GM12878 (cell line): ENCODE results near the gene CARD9. TPM values are rescaled to one million over a fixed set of nuclear protein-coding genes. Genes with fewer than 3 reads are reported as not detected.

ENCODE experiments used
- BACH1 ChIP-seq: fragments of 450-650 bp; IDR thresholded peaks from 2 replicates; pipeline ENCODE4 v1.6.1; 2017; ENCODE audit warnings: mild to moderate bottlenecking, borderline replicate concordance
- CBX5 ChIP-seq: sonication (generic); IDR thresholded peaks from 2 replicates; pipeline ENCODE4 v1.6.1; 2016; ENCODE audit warnings: low read depth, moderate library complexity, mild to moderate bottlenecking, inconsistent platforms
- GATAD2B ChIP-seq: fragments of 450-650 bp; conservative IDR thresholded peaks from 2 replicates; pipeline ENCODE4 v1.6.1; 2017; ENCODE audit warnings: low read depth, mild to moderate bottlenecking, moderate library complexity
- IKZF2 ChIP-seq, 2 experiments: fragments of 450-650 bp; IDR thresholded peaks; 2 replicates each; pipeline ENCODE4 v1.6.1; 2017; ENCODE audit warnings: mild to moderate bottlenecking in 2 of 2, moderate library complexity in 2 of 2
- KAT2A ChIP-seq: conservative IDR thresholded peaks from 2 replicates; pipeline ENCODE4 v1.6.1; 2011; ENCODE audit warnings: low read depth, low read length; ENCODE audit not compliant: control insufficient read depth
- MYB ChIP-seq: fragments of 150-350 bp; IDR thresholded peaks from 2 replicates; pipeline ENCODE4 v1.6.1; 2014; ENCODE audit warnings: mild to moderate bottlenecking, low read depth, low read length, borderline replicate concordance
- NRF1 ChIP-seq: conservative IDR thresholded peaks from 2 replicates; pipeline ENCODE4 v1.6.1; 2011; ENCODE audit warnings: mild to moderate bottlenecking, low read depth, low read length, improper control_type of control experiment
- POLR2AphosphoS2 ChIP-seq: IDR thresholded peaks from 2 replicates; pipeline ENCODE4 v1.6.1; 2011; ENCODE audit warnings: low read depth, mild to moderate bottlenecking, low read length, improper control_type of control experiment, moderate library complexity
- POU2F2 ChIP-seq: IDR thresholded peaks from 3 replicates; pipeline ENCODE4 v1.6.1; 2011; ENCODE audit warnings: low read depth, mild to moderate bottlenecking, low read length, borderline replicate concordance
- STAT1 ChIP-seq: fragments of 450-650 bp; conservative IDR thresholded peaks from 2 replicates; pipeline ENCODE4 v1.6.1; 2014; ENCODE audit warnings: antibody characterized with exemption, mild to moderate bottlenecking
- TCF12 ChIP-seq: IDR thresholded peaks from 2 replicates; pipeline ENCODE4 v1.6.1; 2011; ENCODE audit warnings: low read depth, mild to moderate bottlenecking, low read length
- WRNIP1 ChIP-seq: IDR thresholded peaks from 2 replicates; pipeline ENCODE4 v1.6.1; 2011; ENCODE audit warnings: low read depth, low read length, improper control_type of control experiment, borderline replicate concordance
- ZNF24 ChIP-seq: fragments of 450-650 bp; IDR thresholded peaks from 2 replicates; pipeline ENCODE4 v1.6.1; 2017; ENCODE audit warnings: antibody characterized with exemption, mild to moderate bottlenecking
- ZNF622 ChIP-seq: fragments of 450-650 bp; IDR thresholded peaks from 2 replicates; pipeline ENCODE4 v1.6.1; 2017; ENCODE audit warnings: mild to moderate bottlenecking, inconsistent platforms
- polyA plus RNA-seq, 11 experiments: library from polyadenylated mRNA; depleted of rRNA in 4 of 11; unstranded in 6 of 11; stranded (reverse) in 5 of 11; fragments of >200 nt; fragmentation: Nextera tagmentation in 4 of 11; fragmentation: Illumina TruSeq in 1 of 11; extraction: Ambion mirVana in 4 of 11; extraction: Trizol in 1 of 11; gene quantifications; 1 replicate in 1 of 11; 2 replicates in 10 of 11; pipeline versions ENCODE4 v1.2.1 to v1.2.3, GENCODE V29; 2011 to 2016; ENCODE audit warnings: inconsistent platforms in 2 of 11, missing spikeins in 2 of 11, low read depth in 1 of 11
- total RNA-seq, 4 experiments: library from RNA; depleted of rRNA in 3 of 4; stranded (reverse); fragments of >200 nt in 3 of 4; fragmentation: Illumina TruSeq in 1 of 4; extraction: Trizol in 1 of 4; gene quantifications; 2 replicates each; pipeline versions ENCODE4 v1.2.1 to v1.2.3, GENCODE V29; 2013 to 2021
- TF ChIP-seq, protein P1 (sequence below): fragments of 450-650 bp; IDR thresholded peaks from 2 replicates; pipeline ENCODE4 v1.6.1; 2018; ENCODE audit warnings: borderline replicate concordance, mild to moderate bottlenecking; ENCODE audit not compliant: partially characterized antibody
- TF ChIP-seq, protein P2 (sequence below): fragments of 450-650 bp; IDR thresholded peaks from 2 replicates; pipeline ENCODE4 v1.6.1; 2017; ENCODE audit warnings: low read depth, mild to moderate bottlenecking, moderate library complexity
- TF ChIP-seq, protein P3 (sequence below): fragments of 450-650 bp; IDR thresholded peaks from 2 replicates; pipeline ENCODE4 v1.6.1; 2017; ENCODE audit warnings: antibody characterized with exemption, mild to moderate bottlenecking, moderate library complexity
- TF ChIP-seq, protein P4 (sequence below): fragments of 450-650 bp; IDR thresholded peaks from 2 replicates; pipeline ENCODE4 v1.6.1; 2017; ENCODE audit warnings: mild to moderate bottlenecking, moderate library complexity

The CARD9 gene
- total and polyA plus RNA-seq, 10 of the 15 experiments (the other 5 are each of a cell fraction or from before 2014, with no cell fraction given): 0.11 to 4.9 (median 1.8) TPM; not detected in 1

DNA sequence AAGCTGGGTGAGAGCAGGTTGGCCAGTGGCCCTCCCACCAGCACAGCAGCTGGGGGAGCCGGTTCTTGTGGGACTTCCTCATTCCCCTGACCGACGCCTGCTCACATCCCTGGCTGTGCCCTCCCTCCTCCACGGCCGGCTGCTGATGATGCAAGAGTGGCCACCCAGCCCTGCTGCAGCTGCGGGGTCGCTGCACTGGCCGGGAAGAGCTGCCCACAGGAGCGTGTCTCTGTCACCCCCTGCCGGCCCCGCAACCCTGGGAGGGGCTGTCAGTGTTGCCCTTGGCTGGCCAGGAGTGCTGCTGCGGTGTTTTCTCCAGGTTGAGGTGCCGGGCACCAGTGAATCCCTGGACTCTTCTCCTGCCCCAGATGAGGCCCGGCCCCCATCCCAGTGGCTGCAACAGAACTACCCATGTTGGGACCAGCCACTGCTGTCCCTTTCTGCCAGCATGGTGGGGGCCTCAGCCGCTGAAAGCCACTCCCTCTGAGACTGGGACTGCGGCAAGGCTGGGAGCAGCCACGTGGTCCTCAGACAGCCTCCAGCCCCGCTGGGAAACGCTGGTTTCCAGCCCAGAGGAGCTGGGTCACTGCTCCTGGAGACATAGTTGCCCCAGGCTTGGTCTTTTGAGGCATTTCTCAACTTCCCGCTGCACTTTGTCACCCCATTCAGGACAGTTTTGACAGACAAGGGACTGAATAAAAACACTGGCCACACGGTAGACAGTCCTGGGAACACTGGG lies 739 bp downstream of the CARD9 start (continued):
- TF ChIP-seq ZNF24 (no peak), WRNIP1 (no peak), IKZF2 (IDR thresholded peaks at IDR 0.05) (no peak; a peak in 1 of 4 replicates), CBX5 (no peak), GATAD2B (no peak), POLR2AphosphoS2 (no peak), TCF12 (no peak), STAT1 (no peak), NRF1 (no peak), BACH1 (no peak), ZNF622 (no peak), MYB (no peak), KAT2A (no peak), POU2F2 (no peak)
- TF ChIP-seq, protein P1, sequence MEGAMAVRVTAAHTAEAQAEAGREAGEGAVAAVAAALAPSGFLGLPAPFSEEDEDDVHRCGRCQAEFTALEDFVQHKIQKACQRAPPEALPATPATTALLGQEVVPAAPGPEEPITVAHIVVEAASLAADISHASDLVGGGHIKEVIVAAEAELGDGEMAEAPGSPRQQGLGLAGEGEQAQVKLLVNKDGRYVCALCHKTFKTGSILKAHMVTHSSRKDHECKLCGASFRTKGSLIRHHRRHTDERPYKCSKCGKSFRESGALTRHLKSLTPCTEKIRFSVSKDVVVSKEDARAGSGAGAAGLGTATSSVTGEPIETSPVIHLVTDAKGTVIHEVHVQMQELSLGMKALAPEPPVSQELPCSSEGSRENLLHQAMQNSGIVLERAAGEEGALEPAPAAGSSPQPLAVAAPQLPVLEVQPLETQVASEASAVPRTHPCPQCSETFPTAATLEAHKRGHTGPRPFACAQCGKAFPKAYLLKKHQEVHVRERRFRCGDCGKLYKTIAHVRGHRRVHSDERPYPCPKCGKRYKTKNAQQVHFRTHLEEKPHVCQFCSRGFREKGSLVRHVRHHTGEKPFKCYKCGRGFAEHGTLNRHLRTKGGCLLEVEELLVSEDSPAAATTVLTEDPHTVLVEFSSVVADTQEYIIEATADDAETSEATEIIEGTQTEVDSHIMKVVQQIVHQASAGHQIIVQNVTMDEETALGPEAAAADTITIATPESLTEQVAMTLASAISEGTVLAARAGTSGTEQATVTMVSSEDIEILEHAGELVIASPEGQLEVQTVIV: no peak
- TF ChIP-seq, protein P2, sequence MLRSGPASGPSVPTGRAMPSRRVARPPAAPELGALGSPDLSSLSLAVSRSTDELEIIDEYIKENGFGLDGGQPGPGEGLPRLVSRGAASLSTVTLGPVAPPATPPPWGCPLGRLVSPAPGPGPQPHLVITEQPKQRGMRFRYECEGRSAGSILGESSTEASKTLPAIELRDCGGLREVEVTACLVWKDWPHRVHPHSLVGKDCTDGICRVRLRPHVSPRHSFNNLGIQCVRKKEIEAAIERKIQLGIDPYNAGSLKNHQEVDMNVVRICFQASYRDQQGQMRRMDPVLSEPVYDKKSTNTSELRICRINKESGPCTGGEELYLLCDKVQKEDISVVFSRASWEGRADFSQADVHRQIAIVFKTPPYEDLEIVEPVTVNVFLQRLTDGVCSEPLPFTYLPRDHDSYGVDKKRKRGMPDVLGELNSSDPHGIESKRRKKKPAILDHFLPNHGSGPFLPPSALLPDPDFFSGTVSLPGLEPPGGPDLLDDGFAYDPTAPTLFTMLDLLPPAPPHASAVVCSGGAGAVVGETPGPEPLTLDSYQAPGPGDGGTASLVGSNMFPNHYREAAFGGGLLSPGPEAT: no peak
- TF ChIP-seq, protein P3, sequence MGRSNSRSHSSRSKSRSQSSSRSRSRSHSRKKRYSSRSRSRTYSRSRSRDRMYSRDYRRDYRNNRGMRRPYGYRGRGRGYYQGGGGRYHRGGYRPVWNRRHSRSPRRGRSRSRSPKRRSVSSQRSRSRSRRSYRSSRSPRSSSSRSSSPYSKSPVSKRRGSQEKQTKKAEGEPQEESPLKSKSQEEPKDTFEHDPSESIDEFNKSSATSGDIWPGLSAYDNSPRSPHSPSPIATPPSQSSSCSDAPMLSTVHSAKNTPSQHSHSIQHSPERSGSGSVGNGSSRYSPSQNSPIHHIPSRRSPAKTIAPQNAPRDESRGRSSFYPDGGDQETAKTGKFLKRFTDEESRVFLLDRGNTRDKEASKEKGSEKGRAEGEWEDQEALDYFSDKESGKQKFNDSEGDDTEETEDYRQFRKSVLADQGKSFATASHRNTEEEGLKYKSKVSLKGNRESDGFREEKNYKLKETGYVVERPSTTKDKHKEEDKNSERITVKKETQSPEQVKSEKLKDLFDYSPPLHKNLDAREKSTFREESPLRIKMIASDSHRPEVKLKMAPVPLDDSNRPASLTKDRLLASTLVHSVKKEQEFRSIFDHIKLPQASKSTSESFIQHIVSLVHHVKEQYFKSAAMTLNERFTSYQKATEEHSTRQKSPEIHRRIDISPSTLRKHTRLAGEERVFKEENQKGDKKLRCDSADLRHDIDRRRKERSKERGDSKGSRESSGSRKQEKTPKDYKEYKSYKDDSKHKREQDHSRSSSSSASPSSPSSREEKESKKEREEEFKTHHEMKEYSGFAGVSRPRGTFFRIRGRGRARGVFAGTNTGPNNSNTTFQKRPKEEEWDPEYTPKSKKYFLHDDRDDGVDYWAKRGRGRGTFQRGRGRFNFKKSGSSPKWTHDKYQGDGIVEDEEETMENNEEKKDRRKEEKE: no peak
- TF ChIP-seq, protein P4, sequence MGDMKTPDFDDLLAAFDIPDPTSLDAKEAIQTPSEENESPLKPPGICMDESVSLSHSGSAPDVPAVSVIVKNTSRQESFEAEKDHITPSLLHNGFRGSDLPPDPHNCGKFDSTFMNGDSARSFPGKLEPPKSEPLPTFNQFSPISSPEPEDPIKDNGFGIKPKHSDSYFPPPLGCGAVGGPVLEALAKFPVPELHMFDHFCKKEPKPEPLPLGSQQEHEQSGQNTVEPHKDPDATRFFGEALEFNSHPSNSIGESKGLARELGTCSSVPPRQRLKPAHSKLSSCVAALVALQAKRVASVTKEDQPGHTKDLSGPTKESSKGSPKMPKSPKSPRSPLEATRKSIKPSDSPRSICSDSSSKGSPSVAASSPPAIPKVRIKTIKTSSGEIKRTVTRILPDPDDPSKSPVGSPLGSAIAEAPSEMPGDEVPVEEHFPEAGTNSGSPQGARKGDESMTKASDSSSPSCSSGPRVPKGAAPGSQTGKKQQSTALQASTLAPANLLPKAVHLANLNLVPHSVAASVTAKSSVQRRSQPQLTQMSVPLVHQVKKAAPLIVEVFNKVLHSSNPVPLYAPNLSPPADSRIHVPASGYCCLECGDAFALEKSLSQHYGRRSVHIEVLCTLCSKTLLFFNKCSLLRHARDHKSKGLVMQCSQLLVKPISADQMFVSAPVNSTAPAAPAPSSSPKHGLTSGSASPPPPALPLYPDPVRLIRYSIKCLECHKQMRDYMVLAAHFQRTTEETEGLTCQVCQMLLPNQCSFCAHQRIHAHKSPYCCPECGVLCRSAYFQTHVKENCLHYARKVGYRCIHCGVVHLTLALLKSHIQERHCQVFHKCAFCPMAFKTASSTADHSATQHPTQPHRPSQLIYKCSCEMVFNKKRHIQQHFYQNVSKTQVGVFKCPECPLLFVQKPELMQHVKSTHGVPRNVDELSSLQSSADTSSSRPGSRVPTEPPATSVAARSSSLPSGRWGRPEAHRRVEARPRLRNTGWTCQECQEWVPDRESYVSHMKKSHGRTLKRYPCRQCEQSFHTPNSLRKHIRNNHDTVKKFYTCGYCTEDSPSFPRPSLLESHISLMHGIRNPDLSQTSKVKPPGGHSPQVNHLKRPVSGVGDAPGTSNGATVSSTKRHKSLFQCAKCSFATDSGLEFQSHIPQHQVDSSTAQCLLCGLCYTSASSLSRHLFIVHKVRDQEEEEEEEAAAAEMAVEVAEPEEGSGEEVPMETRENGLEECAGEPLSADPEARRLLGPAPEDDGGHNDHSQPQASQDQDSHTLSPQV: no peak
